Fibroblast of pulmonary artery (primary cell): Measurements from ENCODE around the gene MLLT3.
A peak's percentile ranks its signal among the peaks of the same experiment; 100 is the strongest.

Experiments
- DNase-seq: peaks from one replicate; pipeline ENCODE4 v3.0.0-alpha.2; 2010; ENCODE audit warnings: low read depth
- H3K4me3 ChIP-seq: replicated peaks from 2 replicates; pipeline ENCODE4 v1.5.1; 2011; ENCODE audit warnings: low read depth, mild to moderate bottlenecking, control low read depth, low read length, moderate library complexity
- CTCF ChIP-seq: IDR thresholded peaks from 2 replicates; pipeline ENCODE4 v1.5.1; 2011; ENCODE audit warnings: mild to moderate bottlenecking, control low read depth, low read length, inconsistent platforms; ENCODE audit errors: missing control alignments

Gene MLLT3

GRCh38 chr9:20620650-20621470 is 1.4 kb downstream of the MLLT3 start:
- TF ChIP-seq CTCF: no peak
- peak overlapping the region; percentile 66 for H3K4me3 ChIP-seq
- peak; percentile 48 for DNase-seq

GRCh38 chr9:20619487-20620200 is 2.7 kb downstream of the MLLT3 start:
- no peak for TF ChIP-seq CTCF
- H3K4me3 ChIP-seq: peak overlapping the region; percentile 66
- DNase-seq: peak; percentile 12

DNA sequence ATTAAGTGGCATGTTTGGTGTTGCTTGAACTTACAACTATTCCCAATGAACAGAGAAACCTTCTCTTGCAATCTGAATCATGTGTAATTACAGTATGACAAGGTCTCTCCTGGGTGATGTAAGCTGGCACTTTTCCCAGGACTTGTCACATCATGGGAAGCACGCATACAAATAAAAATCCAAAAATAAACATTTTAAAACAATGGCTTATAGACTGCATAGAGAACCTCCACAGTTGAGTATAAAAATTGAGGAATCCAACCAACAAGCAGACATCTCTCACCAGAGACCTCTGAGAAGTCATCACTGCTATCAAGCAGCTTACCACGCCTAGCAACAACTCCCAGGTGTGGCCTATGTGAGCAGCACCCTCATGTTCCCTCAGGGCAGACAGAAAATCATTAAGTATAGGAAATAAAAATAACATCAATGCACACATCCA is 3.9 kb downstream of the MLLT3 start:
- no peak overlapping the region for H3K4me3 ChIP-seq
- DNase-seq: peak; percentile 94
- no peak for TF ChIP-seq CTCF

- no peak for TF ChIP-seq CTCF
- H3K4me3 ChIP-seq: no peak overlapping the region
- DNase-seq: no peak
Measured at GRCh38 chr9:20616808-20617207, 5.5 kb downstream of the MLLT3 start.

DNA sequence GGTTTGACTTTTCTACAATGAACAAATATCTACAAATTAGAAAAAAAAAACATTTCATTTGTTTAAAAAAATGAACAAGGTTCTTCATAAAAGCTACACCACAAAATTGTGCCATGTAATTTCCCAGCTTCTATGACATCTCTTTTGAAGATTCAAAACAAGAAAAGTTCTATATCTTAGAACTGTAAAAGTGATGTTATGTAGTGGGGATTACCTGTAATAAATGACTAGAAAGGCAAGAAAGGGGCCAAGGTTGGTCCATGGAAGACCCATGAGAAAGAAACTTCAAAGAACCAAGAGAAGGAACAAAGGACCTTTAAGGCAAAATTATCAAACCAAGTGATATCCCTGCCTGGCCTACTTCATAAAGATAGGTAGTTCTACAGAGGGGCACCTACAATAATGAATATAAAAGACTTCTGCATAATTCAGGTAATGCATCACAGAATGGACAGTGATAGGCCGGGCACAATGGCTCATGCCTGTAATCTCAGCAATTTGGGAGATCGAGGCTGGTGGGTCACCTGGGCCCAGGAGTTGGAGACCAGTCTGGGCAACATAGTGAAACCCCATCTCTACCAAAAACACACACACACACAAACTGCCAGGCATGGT is 7.6 kb downstream of the MLLT3 start:
- no peak for TF ChIP-seq CTCF
- DNase-seq: no peak
- H3K4me3 ChIP-seq: no peak overlapping the region

GRCh38 chr9:20611691-20612287 is 10.5 kb downstream of the MLLT3 start:
- peak overlapping the region; percentile 8 for H3K4me3 ChIP-seq
- peak; percentile 61 for TF ChIP-seq CTCF
- DNase-seq: peak; percentile 82
